GM18517 (cell line): ENCODE results near the gene PLEK.
A peak's percentile ranks its signal among the peaks of the same experiment; 100 is the strongest.

Experiments used
- ATAC-seq: cut with Tn5 transposase; IDR thresholded peaks from one replicate; pipeline ENCODE4 v1.9.1; 2021; ENCODE audit warnings: mild to moderate bottlenecking, moderate library complexity; ENCODE audit not compliant: unreplicated experiment

PLEK gene

GRCh38 chr2:68414452-68414851 lies 49.4 kb downstream of the PLEK start:
- ATAC-seq: no peak

GRCh38 chr2:68414876-68415275 lies 49.8 kb downstream of the PLEK start:
- ATAC-seq: no peak

GRCh38 chr2:68415521-68415920 lies 50.4 kb downstream of the PLEK start:
- ATAC-seq: no peak

- no peak for ATAC-seq
Observed at GRCh38 chr2:68416081-68416675, 51.1 kb downstream of the PLEK start.

- no peak for ATAC-seq
Observed at GRCh38 chr2:68417926-68418325, 52.8 kb downstream of the PLEK start.

- ATAC-seq: no peak
Observed at GRCh38 chr2:68418419-68418818, 53.3 kb downstream of the PLEK start.

GRCh38 chr2:68418855-68419254 lies 53.8 kb downstream of the PLEK start:
- ATAC-seq: no peak

GRCh38 chr2:68420254-68420910 lies 55.3 kb downstream of the PLEK start:
- ATAC-seq: no peak

- ATAC-seq: peak; percentile 88
Observed at GRCh38 chr2:68423966-68424650, 59.0 kb downstream of the PLEK start.

GRCh38 chr2:68425503-68425902 lies 60.4 kb downstream of the PLEK start:
- ATAC-seq: no peak

GRCh38 chr2:68426446-68426845 lies 61.4 kb downstream of the PLEK start:
- no peak for ATAC-seq

- peak; percentile 33 for ATAC-seq
Observed at GRCh38 chr2:68426848-68427579, 61.9 kb downstream of the PLEK start.

GRCh38 chr2:68428126-68428525 lies 63.0 kb downstream of the PLEK start:
- no peak for ATAC-seq

- no peak for ATAC-seq
Observed at GRCh38 chr2:68428746-68429145, 63.7 kb downstream of the PLEK start.

- no peak for ATAC-seq
Observed at GRCh38 chr2:68429311-68429826, 64.3 kb downstream of the PLEK start.

GRCh38 chr2:68431316-68431972 lies 66.4 kb downstream of the PLEK start:
- ATAC-seq: no peak

- no peak for ATAC-seq
Observed at GRCh38 chr2:68432696-68433658, 67.9 kb downstream of the PLEK start.

GRCh38 chr2:68434981-68435380 lies 69.9 kb downstream of the PLEK start:
- ATAC-seq: no peak

GRCh38 chr2:68435615-68436014 lies 70.5 kb downstream of the PLEK start:
- no peak for ATAC-seq

- no peak for ATAC-seq
Observed at GRCh38 chr2:68436270-68436669, 71.2 kb downstream of the PLEK start.
